Nephron (organoid): ENCODE results near the gene DUSP5.

Experiments
- H3K27ac Mint-ChIP-seq, 3 experiments: 2 replicates each; pipeline ENCODE4 v1.8.0; 2020; ENCODE audit warnings: mixed read lengths in 3 of 3, mild to moderate bottlenecking in 2 of 3, moderate library complexity in 1 of 3
- H3K27me3 Mint-ChIP-seq: 2 replicates; pipeline ENCODE4 v1.8.0; 2021; ENCODE audit warnings: low read depth, mild to moderate bottlenecking, moderate library complexity, mixed read lengths
- H3K36me3 Mint-ChIP-seq: 2 replicates; pipeline ENCODE4 v1.8.0; 2020; ENCODE audit warnings: low read depth, mixed read lengths
- H3K4me1 Mint-ChIP-seq: 2 replicates; pipeline ENCODE4 v1.8.0; 2020; ENCODE audit warnings: mixed read lengths
- H3K4me3 Mint-ChIP-seq, 3 experiments: 2 replicates each; pipeline ENCODE4 v1.8.0; 2020; ENCODE audit warnings: mild to moderate bottlenecking in 3 of 3, mixed read lengths in 3 of 3, moderate library complexity in 2 of 3
- H3K9me3 Mint-ChIP-seq: 2 replicates; pipeline ENCODE4 v1.8.0; 2020; ENCODE audit warnings: mixed read lengths
- TF ChIP-seq, protein P1 (sequence below), 3 experiments: fragments of 200-600 bp; sonication (generic); IDR thresholded peaks; one replicate each; pipeline ENCODE4 v1.5.0; 2021; ENCODE audit warnings: antibody characterized with exemption in 3 of 3; ENCODE audit not compliant: unreplicated experiment in 3 of 3

Gene DUSP5

GRCh38 chr10:110546499-110547110 is 48.9 kb downstream of the DUSP5 start:
- Mint-ChIP-seq H3K4me3 (no peak overlapping the region), H3K36me3 (no peaks in the 10 kb centered on the region), H3K27ac (no peak overlapping the region), H3K27me3 (peaks cover 9% of the 10 kb centered on the region), H3K9me3 (no peaks in the 10 kb centered on the region), H3K4me1 (no peaks in the 10 kb centered on the region)
- TF ChIP-seq, protein P1, sequence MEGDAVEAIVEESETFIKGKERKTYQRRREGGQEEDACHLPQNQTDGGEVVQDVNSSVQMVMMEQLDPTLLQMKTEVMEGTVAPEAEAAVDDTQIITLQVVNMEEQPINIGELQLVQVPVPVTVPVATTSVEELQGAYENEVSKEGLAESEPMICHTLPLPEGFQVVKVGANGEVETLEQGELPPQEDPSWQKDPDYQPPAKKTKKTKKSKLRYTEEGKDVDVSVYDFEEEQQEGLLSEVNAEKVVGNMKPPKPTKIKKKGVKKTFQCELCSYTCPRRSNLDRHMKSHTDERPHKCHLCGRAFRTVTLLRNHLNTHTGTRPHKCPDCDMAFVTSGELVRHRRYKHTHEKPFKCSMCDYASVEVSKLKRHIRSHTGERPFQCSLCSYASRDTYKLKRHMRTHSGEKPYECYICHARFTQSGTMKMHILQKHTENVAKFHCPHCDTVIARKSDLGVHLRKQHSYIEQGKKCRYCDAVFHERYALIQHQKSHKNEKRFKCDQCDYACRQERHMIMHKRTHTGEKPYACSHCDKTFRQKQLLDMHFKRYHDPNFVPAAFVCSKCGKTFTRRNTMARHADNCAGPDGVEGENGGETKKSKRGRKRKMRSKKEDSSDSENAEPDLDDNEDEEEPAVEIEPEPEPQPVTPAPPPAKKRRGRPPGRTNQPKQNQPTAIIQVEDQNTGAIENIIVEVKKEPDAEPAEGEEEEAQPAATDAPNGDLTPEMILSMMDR (IDR thresholded peaks at IDR 0.05; ENCODE audit: unreplicated experiment in 3 of 3): no peak

- no peaks in the 10 kb centered on the region for H3K9me3 Mint-ChIP-seq
- H3K27me3 Mint-ChIP-seq: peaks cover 10% of the 10 kb centered on the region
These were observed 49.5 kb downstream of the DUSP5 start for GRCh38 chr10:110547139-110547761.

DNA sequence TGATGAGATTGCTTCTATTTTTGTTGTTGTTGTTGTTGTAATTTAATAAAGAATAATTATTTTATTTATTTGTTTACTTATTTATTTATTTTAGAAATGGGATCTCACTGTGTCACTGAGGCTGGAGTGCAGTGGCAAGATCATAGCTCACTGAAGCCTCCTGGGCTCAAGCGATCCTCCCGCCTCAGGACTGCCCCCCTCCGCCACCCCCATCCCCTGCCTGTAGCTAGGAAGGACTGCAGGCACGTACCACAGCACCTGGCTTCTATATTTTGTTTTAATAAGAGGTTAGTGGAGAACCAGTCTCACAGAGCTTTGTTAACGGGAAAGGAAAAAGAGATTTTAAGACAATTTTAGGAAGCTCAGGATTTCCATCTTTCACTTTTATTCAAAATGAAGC is 50.3 kb downstream of the DUSP5 start:
- peaks cover 10% of the 10 kb centered on the region for H3K27me3 Mint-ChIP-seq

More at GRCh38 chr10:110547139-110547761, 49.5 kb downstream of the DUSP5 start:
- Mint-ChIP-seq H3K4me1 (no peaks in the 10 kb centered on the region), H3K27ac (no peak overlapping the region), H3K36me3 (no peaks in the 10 kb centered on the region), H3K4me3 (no peak overlapping the region)
- TF ChIP-seq, protein P1 (IDR thresholded peaks at IDR 0.05; ENCODE audit: unreplicated experiment in 3 of 3): peak; percentile 71 to 78 (median 73)

GRCh38 chr10:110549211-110549610 is 51.5 kb downstream of the DUSP5 start:
- no peak overlapping the region for H3K4me3 Mint-ChIP-seq
- no peaks in the 10 kb centered on the region for H3K36me3 Mint-ChIP-seq
- TF ChIP-seq, protein P1 (IDR thresholded peaks at IDR 0.05; ENCODE audit: unreplicated experiment in 3 of 3): no peak
- H3K27me3 Mint-ChIP-seq: peaks cover 10% of the 10 kb centered on the region
- H3K9me3 Mint-ChIP-seq: no peaks in the 10 kb centered on the region
- H3K4me1 Mint-ChIP-seq: no peaks in the 10 kb centered on the region
- H3K27ac Mint-ChIP-seq: no peak overlapping the region

More for the DNA sequence above, 50.3 kb downstream of the DUSP5 start:
- no peaks in the 10 kb centered on the region for H3K36me3 Mint-ChIP-seq
- no peaks in the 10 kb centered on the region for H3K9me3 Mint-ChIP-seq
- TF ChIP-seq, protein P1 (IDR thresholded peaks at IDR 0.05; ENCODE audit: unreplicated experiment in 3 of 3): no peak
- no peak overlapping the region for H3K4me3 Mint-ChIP-seq
- H3K4me1 Mint-ChIP-seq: no peaks in the 10 kb centered on the region
- H3K27ac Mint-ChIP-seq: no peak overlapping the region

DNA sequence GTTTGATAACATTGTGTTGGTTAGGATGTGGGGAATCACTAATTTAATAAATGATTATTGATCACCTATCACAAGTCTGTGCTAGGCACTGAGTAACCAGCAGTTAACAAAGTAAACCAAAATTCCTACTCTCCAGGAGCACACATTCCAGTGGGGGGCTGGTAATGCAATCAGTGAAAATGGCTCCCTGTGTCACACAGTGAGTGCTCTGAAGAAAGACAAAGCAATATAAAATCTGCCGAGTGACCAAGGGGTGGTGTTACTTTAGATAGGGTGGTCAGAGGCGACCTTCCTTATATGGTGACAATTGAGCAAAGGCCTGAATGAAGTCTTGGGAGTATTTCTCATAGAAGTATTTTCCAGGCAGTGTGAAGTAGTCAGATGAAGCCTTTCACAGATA is 56.2 kb downstream of the DUSP5 start:
- H3K4me1 Mint-ChIP-seq: peaks cover 5% of the 10 kb centered on the region
- H3K4me3 Mint-ChIP-seq: no peak overlapping the region
- H3K27ac Mint-ChIP-seq: no peak overlapping the region
- H3K27me3 Mint-ChIP-seq: peaks cover 16% of the 10 kb centered on the region
- H3K36me3 Mint-ChIP-seq: no peaks in the 10 kb centered on the region
- no peaks in the 10 kb centered on the region for H3K9me3 Mint-ChIP-seq
- TF ChIP-seq, protein P1 (IDR thresholded peaks at IDR 0.05; ENCODE audit: unreplicated experiment in 3 of 3): no peak

GRCh38 chr10:110556296-110556695 is 58.6 kb downstream of the DUSP5 start:
- Mint-ChIP-seq H3K27ac (no peak overlapping the region), H3K4me1 (peaks cover 15% of the 10 kb centered on the region), H3K36me3 (no peaks in the 10 kb centered on the region), H3K27me3 (peaks cover 16% of the 10 kb centered on the region), H3K4me3 (no peak overlapping the region), H3K9me3 (no peaks in the 10 kb centered on the region)
- TF ChIP-seq, protein P1 (IDR thresholded peaks at IDR 0.05; ENCODE audit: unreplicated experiment in 3 of 3): no peak
